NCI-H1105 treated with DMSO at 0.1 percent for 48 hours (cell line): ENCODE data around the gene ABRAXAS1.

Experiments
- DNase-seq: peaks from one replicate; lab custom pipeline; 2025; lab: John Stamatoyannopoulos, UW

The ABRAXAS1 gene

DNA sequence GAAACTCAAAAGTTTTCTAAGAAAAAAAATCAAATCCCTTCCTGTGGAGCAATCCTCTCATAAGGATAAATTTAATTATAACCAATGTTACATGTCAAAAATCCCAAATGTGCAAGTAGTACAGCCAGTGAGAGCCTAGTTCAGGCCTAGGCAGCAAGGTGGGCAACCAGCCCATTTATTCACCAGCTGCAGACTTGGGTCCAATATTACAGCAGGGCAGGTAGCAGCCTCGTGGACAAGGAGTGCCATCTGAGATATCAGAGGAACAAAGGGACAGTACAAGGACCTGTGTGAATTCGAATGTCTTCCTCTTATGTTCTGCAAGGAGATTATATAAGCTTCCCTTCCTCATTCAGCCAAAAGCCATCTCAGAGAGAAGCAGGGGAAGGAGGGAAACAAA, 35.9 kb downstream of the ABRAXAS1 start:
- DNase-seq = no peak

GRCh38 chr4:83440899-83441298, 44.0 kb downstream of the ABRAXAS1 start:
- no peak for DNase-seq

- DNase-seq = no peak
Measured at GRCh38 chr4:83440148-83440814, 44.6 kb downstream of the ABRAXAS1 start.

DNA sequence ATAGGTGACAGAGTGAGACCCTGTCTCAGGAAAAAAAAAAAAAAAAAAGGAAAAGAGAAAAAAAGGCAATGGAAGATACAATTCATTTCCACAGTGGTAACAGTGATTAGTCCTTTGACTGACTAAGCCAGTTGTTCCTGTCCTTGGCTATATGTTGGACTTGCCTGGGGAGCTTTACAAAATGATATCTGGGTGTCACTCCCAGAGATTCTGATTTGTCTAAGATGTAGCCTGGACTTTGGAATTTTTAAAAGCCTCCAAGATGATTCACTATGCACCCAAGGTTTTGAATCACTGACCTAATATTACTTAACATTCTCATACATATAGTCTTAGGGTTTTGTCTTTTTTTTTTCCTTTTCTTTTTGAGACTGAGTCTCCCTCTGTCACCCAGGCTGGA, 46.2 kb downstream of the ABRAXAS1 start:
- DNase-seq = no peak

GRCh38 chr4:83436680-83437079, 48.2 kb downstream of the ABRAXAS1 start:
- DNase-seq = no peak

DNA sequence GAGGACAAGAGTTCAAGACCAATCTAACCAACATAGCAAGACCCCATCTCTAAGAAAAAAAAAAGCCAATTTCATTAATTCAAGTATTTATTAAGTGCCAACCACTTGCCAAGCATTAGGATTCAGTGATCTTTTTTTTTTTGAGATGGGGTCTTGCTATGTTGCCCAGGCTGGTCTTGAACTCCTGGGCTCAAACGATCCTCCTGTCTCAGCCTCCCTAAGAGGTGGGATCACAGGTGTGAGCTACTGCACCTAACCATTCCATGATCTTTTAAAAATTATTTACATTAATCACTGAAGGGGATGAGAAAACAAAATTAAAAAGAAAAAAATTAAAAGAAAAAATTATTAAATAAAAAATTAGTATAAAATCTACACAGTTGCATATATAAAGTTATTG, 53.7 kb downstream of the ABRAXAS1 start:
- DNase-seq = no peak

DNA sequence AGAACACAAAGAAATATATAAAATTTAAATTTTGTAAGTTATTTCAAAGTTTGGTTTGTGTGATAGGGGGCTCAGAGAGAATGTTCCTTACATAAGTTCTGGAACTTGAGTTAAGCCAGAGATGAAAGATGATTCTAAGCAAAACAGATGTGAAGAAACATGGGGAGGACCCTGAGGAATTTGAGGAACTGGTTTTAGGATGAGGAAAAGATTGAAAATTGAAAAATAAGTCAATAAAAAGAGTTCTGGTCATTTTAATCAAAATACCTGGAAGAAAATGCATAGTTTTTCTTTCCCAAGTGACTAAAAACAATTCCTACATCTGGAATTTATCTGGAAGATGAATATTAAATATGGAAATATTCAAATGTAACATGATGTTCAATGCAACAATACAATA, 66.7 kb downstream of the ABRAXAS1 start:
- DNase-seq = no peak

- DNase-seq = no peak
Measured at GRCh38 chr4:83417566-83417965, 67.3 kb downstream of the ABRAXAS1 start.

DNA sequence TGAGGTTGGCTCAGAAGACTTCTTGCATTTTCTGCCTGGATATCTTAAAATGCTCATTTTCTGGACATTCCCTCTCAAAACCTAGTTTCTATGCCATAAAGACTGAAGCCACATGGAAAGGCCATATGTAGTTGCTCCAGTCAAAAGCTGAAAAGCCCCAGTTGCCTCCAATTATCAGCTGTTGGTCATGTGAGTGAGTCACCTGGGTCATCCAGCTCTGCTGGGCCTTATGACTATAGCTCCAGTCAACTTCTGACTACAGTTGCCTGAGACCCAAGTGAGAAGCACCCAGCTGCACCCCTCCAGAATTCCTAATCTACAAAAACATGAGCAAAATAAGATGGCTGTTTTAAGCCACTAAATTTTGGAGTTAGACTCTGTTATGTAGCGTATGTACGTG, 71.2 kb downstream of the ABRAXAS1 start:
- DNase-seq = no peak
